AG09309 (cell line): ENCODE measurements around the gene COL4A4.

ENCODE experiments used
- DNase-seq: peaks from one replicate; pipeline ENCODE4 v3.0.0-alpha.2; 2010; ENCODE audit warnings: low read depth
- H3K4me3 ChIP-seq: 2 replicates; pipeline ENCODE4 v1.5.1; 2011; ENCODE audit warnings: mild to moderate bottlenecking, low read depth, low read length, moderate library complexity; ENCODE audit not compliant: control insufficient read depth
- TF ChIP-seq, protein P1 (sequence below): IDR thresholded peaks from 2 replicates; pipeline ENCODE4 v1.5.1; 2011; ENCODE audit warnings: mild to moderate bottlenecking, low read depth, low read length, inconsistent platforms; ENCODE audit not compliant: insufficient read depth, control insufficient read depth; ENCODE audit errors: missing control alignments

Gene COL4A4

DNA sequence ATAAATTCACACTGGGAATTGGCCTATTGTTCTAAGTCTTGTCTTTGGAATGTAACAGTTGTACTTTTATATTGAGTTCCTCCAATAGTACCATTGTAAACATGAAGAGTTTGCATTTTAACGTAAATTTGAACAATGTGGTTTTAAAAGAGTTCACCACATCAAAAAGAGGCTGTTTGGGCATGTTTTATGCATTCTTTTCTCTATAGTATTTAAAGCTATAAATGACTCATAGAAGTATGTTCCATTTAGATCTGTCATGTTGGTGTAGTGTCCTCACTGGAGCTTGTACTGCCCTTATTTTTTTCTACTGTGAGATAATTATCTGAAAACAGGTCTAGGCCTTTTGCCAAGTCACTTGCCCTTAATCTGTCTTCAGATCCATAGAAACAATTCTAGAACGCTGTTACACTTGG is 186.2 kb downstream of the COL4A4 start:
- TF ChIP-seq, protein P1, sequence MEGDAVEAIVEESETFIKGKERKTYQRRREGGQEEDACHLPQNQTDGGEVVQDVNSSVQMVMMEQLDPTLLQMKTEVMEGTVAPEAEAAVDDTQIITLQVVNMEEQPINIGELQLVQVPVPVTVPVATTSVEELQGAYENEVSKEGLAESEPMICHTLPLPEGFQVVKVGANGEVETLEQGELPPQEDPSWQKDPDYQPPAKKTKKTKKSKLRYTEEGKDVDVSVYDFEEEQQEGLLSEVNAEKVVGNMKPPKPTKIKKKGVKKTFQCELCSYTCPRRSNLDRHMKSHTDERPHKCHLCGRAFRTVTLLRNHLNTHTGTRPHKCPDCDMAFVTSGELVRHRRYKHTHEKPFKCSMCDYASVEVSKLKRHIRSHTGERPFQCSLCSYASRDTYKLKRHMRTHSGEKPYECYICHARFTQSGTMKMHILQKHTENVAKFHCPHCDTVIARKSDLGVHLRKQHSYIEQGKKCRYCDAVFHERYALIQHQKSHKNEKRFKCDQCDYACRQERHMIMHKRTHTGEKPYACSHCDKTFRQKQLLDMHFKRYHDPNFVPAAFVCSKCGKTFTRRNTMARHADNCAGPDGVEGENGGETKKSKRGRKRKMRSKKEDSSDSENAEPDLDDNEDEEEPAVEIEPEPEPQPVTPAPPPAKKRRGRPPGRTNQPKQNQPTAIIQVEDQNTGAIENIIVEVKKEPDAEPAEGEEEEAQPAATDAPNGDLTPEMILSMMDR, result no peak
- no peak overlapping the region for H3K4me3 ChIP-seq
- DNase-seq, result no peak

DNA sequence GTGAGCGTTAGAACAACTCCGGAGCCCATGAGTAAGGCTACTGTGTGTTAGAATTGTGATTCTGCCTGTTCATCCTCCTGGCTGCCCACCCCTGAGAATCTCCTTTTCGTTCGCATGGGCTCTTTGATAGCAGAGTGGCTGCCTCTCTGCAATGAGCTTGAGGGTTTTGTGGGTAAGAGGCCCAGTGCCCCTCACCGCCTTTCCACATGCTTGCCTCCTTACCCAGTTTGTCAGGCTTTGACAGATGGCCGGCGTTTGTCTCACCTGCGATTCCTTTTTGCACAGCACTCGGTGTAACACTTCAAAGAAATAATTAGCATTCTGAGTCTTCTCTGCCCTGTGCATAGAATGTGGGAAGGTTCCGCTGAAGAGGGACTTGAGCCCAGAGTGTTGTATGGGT is 190.2 kb downstream of the COL4A4 start:
- no peak for DNase-seq
- H3K4me3 ChIP-seq, result no peak overlapping the region
- TF ChIP-seq, protein P1, result no peak

DNA sequence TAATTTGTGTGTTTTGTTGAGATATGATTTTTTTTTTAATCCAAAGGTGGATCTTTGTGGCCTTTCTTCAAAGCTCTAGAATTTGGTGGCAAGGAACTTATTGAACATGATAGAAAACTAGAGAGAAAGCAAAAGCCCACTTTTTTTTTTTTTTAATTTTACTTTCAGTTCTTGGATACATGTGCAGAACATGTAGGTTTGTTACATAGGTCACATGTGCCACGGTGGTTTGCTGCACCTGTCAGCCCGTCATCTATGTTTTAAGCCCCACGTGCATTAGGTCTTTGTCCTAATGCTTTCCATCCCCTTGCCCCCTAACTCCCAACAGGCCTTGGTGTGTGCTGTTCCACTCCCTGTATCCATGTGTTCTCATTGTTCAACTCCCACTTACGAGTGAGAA is 192.2 kb downstream of the COL4A4 start:
- TF ChIP-seq, protein P1, result no peak
- H3K4me3 ChIP-seq, result no peak overlapping the region
- DNase-seq, result no peak

DNA sequence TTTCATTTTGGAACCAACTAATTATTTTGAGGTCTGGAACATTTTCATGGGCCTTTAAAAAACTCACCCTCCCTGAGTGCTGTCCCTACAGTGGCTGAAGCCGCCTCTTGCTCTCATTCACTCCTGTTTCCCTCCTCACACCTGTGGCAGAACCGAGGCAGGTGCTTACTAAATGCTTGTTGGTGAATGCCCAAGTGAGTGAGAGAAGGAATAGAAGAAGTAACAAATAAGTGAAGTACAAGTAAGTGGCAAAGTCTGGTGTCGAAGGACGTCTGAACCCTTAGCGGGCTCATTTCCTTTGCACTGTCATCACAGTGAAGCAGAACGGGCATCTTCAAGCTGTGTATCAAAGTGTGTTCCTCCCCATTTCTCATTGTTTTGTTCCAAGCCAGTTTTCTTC is 192.9 kb downstream of the COL4A4 start:
- no peak overlapping the region for H3K4me3 ChIP-seq
- DNase-seq, result no peak
- TF ChIP-seq, protein P1, result no peak

DNA sequence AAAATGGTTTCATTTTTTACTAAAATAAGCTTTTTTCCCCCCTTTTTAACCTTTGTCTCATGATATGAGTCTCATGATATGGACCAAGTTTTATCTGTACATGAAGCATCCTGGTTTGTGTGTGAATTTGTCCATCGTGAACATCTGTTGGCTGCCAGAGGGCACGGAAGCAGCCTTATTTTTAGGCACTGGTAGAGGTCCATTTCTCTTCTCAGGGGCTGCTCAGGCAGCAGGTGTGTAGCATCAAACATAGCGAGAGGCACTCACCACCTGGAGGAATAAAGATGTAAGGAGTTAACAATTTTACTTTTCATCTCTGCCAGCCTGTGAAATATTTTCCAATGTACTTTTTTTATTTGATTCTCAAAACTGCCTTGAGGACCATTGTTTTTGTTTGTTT is 193.6 kb downstream of the COL4A4 start:
- no peak overlapping the region for H3K4me3 ChIP-seq
- TF ChIP-seq, protein P1, result no peak
- DNase-seq, result no peak

DNA sequence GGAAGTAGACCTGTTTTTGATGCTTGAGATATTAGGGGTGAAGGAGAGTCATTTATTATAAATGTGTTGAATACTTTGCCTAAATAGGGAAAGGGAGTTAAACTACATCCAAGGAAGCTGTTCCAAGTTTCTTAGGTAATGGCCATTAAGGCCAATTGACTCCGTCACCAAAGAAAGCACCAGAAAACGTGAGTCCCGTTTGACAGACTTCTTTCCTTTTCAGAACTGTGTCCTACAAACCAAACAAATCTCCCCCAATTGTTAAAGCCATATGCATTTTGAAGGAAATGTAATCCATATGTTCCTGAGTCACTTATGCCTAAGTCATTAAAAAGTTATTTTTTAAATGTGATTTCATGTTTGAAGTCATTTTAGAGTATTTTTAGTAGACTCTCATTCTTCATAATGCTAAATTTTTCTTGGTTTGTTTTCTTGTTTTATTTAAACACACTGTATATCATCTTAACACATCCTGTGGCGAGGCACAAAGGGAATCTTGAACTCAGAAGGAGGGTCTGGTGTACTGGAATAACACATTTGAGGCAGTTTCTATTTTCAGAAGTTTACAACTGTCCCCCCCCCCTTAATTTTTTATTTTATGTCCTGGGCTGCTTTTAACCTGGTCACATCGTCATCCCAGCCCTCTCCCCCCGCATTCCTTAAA is 194.5 kb downstream of the COL4A4 start:
- TF ChIP-seq, protein P1, result no peak
- peak; percentile 10 for DNase-seq
- H3K4me3 ChIP-seq, result no peak overlapping the region
